GM19023 (cell line): ENCODE measurements around the gene STARD7.
"Not testable (repeated sequence)": the region's sequence is repeated elsewhere in the genome, so short reads cannot be mapped to it uniquely, and the experiment has no call there.

Experiments
- ATAC-seq: cut with Tn5 transposase; IDR thresholded peaks from one replicate; pipeline ENCODE4 v1.9.1; 2021; ENCODE audit warnings: mild to moderate bottlenecking, moderate library complexity; ENCODE audit not compliant: unreplicated experiment

Gene STARD7, protein sequence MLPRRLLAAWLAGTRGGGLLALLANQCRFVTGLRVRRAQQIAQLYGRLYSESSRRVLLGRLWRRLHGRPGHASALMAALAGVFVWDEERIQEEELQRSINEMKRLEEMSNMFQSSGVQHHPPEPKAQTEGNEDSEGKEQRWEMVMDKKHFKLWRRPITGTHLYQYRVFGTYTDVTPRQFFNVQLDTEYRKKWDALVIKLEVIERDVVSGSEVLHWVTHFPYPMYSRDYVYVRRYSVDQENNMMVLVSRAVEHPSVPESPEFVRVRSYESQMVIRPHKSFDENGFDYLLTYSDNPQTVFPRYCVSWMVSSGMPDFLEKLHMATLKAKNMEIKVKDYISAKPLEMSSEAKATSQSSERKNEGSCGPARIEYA

DNA sequence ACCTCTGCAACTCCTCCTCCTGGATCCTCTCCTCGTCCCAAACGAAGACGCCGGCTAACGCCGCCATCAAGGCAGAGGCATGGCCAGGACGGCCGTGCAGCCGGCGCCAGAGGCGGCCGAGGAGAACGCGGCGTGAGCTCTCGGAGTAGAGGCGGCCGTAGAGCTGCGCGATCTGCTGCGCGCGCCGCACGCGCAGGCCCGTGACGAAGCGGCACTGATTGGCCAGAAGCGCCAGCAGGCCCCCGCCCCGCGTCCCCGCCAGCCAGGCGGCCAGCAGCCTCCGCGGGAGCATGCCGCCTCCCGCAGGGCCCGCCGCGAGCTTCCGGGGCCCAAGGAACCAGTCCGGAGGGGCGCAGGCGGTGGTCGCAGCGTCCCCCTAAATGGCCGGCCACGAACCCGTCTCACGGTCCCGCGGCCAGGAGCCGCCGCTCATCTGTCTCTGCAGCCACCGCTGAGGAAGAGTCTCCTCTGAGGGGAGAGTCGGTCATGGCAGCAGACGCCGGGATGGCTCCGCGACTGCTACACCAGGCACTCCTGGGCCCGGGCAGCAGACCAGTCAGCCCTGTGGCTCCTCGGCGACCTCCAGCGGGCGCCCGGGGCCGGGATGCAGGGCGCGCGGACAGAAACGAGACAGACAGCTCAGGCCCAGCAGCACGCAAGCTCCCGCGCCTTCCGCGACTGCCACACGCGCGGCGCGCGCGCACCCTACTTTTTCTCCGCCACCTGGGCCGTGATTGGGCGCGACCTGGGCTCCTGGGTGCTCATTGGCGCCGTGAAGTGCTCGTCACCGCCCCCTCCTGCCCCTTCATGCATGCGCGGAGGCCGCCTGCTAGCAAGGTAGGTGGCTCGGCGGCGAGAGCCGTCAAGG, at the start of gene STARD7:
STARD7 (minus strand) TSS at position 685 of the 868 bp plus-strand sequence; CDS start at position 292, 393 bp downstream.
- ATAC-seq, result peak; percentile 90

DNA sequence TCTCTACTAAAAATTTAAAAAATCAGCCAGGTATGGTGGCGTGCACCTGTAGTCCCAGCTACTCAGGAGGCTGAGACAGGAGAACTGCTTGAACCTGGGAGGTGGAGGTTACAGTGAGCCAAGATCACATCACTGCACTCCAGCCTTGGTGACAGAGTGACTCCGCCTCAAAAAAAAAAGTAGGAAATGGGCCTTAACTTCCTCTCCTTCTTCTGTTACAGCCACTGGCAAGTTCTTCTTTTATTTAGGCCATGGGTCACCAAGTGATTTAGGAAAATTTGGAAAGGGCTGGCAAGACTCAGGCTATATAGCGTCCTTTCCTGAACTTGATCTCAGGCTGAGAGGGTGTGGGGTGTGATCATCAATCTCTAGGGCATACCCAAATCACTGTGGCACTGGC, 49.1 kb upstream of the STARD7 start:
- ATAC-seq, result not testable (repeated sequence)

GRCh38 chr2:96256611-96257113, 48.0 kb upstream of the STARD7 start:
- ATAC-seq, result no peak

- ATAC-seq, result no peak
These were observed 45.9 kb upstream of the STARD7 start for GRCh38 chr2:96254571-96254970.

- no peak for ATAC-seq
These were observed 44.4 kb upstream of the STARD7 start for GRCh38 chr2:96253006-96253405.

DNA sequence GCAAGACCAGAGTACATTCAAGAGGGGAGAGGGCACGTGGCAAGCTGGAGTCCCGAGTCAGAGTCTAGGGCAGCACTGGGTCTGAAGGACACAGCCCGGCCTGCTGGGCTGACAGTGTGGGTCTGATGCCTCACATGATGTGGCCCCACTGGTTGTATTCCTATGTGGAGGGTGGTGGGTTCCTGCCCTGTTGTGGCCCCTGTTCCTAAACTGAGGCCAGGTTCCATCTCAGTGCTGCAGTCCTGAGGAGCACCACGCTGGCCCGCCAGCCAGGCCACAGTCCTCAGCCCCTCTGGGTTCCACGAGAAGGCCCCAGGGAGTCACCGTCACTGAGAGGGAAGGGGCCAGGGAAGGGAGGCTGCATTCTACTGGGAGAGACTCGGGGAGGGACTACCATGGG, 43.9 kb upstream of the STARD7 start:
- no peak for ATAC-seq

GRCh38 chr2:96251721-96252292, 43.2 kb upstream of the STARD7 start:
- ATAC-seq, result no peak

DNA sequence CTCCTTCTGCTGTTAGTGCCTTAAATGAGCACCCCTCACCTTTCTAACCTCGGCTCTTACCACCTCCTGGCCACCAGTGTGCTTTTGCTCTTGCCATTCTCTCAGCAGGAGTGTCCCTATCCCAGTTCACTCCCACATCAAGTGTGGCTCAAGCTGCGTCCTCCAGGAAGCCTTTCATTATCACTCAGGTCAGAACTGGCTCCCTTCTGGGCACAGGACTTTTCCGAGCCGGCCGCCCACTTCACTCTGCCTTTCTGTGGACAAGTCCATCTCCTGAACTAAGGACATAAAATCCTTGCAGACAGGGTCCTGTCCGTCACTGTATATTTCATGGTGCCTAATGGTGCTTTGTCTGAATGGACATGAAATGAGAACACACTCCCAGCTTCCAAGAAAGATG, 41.6 kb upstream of the STARD7 start:
- no peak for ATAC-seq

DNA sequence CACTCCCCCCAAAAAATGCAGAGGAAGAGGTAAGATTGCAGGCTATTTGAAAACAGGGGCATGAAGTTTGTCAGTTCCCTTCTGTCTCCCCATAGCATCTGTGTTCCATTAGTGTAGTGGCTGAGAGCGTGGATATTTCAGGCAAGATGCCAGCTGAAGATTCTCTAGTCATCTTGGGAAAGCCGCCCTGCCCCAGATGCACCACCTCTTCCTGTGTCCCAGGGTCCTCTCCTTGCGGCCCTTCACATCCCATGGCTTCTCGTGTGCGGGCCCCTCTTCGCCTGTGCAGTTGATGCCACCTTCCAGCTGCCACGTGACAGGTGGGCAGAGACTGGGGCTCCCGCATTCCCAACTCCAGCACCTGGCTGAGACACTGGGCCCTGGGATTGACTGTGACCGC, 41.0 kb upstream of the STARD7 start:
- no peak for ATAC-seq

DNA sequence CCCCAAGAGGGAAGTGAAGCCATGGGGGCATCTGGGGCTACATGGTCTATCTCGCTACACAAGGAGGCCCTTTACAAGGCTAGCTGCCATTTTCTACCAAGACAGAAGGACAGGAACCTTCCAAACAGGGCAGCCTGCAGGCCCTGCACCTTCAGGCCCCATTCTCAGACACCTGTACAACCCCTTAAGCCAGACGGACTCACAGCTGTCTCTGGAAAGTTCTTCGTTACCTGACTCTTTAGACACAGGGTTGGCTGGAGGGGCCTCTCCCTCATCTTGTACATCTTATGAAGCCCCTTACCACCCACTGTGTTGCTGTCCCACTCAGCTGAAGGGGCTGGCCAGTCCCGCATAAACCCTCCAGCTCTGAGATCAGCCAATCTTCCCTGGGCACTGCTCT, 40.0 kb upstream of the STARD7 start:
- ATAC-seq, result no peak

- no peak for ATAC-seq
These were observed 39.3 kb upstream of the STARD7 start for GRCh38 chr2:96247896-96248295.

DNA sequence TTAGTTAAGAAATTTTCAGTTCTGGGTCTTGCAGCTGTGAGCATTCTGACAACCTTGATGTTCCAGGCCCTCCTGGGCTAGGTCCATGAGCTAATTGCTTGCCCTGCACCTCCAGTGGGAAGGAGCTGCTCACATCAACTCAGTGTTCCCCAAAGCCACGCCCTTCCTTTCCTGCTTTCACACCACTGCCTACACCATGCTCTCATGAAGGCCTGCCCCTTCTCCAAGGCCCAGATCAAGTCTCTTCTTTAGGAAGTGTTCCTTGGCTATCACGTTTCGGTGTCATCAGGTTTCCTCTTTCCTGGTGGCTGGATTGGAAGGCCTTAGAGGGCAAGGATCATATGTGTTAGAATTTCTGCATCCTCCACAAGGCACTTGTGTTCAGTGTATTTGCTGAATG, 38.4 kb upstream of the STARD7 start:
- ATAC-seq, result no peak

GRCh38 chr2:96245609-96246390, 37.2 kb upstream of the STARD7 start:
- ATAC-seq, result no peak

GRCh38 chr2:96243843-96244242, 35.2 kb upstream of the STARD7 start:
- ATAC-seq, result no peak

DNA sequence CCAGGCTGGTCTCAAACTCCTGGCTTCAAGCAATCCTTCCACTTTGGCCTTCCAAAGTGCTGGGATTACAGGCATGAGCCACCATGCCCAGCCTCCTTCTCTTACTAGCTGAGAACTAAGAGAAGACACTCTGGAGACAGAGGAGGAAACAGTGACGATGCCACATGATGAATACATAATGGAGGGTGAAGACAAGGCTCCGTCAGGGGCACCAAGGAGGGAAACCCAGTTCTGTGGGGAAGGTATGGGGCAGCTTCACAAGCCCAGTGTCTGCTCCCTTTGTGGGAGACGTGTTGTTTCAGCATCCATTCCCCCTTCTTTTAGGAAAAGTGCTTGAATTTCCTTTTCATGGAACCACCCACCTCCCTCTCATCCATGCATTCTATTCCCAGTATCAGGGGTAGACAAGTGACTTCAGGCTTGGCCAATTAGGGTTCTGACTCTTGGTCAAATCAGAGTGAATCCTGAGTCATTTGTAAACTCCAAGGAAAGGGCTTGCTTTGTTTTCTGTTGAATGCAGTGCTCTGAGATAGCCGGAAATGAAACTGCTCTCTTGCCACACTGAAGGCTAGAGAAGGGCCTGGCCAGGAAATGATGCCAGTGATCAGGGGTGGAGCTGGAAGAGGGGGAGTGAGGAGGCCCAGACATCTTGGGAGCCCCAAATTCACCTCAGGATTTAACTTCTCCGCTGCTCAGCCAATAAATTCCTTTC, 33.4 kb upstream of the STARD7 start:
- peak; percentile 84 for ATAC-seq

DNA sequence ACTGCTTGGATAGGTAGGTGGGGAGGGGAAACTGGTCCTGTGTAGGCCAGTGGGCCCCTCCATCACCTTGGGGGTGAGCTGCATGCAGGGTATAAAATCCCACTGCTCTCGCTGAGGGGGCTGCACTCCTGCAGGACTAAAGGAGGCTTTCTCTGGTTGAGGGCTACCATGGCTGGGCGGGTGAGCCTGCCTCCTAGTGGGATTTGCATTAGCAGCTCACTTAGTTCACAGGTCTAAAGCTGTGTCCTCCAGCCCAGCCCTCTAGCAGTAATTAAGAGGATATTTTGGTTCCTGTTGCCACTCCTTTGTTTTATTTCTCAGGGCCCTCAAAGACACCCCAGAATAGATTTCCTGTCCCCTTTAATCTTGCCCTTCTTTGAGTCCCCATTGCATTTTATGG, 32.6 kb upstream of the STARD7 start:
- no peak for ATAC-seq

DNA sequence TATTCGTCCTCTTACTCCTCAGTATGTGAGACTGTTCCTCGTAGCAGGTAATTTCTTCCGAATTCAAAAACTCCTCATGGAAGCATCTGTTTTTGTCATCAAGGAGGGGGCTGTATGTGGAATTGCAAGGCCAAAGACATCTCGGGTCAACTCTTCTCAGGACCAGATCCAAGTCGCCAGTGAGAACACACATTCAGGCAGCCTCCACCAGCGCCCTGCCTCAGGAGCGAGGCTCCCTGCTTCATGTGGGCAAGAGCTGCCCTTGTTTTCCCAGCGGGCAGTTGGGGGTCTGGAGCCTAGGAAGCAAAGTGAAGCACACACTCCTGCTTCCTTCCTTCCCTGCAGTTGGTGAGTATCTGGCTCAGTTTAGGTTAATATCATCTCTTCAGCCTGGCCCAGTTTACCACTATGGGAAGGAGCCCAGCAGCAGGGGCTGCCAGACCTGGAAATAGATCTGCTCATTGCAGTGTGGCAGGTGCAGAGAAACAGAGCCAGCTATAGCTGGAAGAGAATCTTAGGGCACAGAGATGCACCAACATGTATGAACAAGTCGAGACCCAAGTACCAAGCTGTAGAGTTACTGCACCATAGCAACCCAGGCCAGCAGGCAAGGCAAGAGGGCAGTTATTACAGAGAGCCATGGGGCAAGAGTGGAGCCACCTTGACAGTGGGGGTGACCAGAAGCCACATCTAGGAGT, 31.9 kb upstream of the STARD7 start:
- no peak for ATAC-seq

GRCh38 chr2:96239745-96240264, 31.2 kb upstream of the STARD7 start:
- ATAC-seq, result no peak

GRCh38 chr2:96239091-96239490, 30.5 kb upstream of the STARD7 start:
- no peak for ATAC-seq
